ENCODE measurements around the gene KRT7.
A peak's percentile ranks its signal among the peaks of the same experiment; 100 is the strongest.

Gene KRT7

DNA sequence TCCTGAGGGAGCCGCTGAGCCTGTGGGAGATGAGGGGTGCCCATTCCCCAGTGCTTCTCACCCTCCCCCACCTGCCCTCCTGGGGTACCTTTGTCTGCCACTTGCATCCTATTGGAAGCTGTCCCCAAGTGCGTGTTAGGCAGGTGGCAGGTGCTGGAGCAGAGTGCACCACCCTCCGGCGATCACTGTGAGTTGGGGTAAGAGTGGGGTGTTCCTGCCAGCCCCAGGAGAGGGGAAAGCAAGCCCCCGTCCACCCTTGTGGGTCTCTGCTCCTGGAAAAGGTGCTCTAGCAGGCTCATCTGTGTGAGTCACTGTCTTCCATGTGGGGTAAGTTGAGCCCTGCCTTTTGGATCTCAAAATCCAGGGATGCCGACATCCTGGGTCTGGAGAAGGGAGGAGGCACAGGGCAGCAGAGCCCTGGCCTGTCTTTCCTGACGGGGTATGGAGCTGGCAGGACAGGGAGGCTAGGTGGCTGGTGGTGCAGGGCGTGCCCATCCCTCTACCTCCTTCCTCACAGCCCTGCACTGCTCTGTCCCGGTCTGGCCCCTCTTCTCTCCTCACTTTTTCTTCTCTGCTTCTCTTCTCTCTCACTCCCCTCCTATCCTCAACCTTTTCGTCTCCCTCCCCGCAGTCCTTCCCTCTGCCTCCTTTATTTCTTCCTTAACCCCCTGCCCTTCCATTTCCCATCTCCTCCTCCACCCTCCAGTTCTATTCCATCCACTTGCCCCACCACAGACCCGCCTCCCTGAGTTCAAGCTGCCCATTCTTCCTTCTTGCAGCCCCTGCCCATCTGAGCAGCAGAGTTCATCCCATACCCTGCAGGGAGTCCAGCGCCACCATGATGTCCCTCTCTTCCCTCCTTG, 20.1 kb upstream of the KRT7 start:
- TF ChIP-seq POLR2AphosphoS5 (IDR thresholded peaks at IDR 0.05; ENCODE audit: low read depth, low read length) (no peak), TAF1 (IDR thresholded peaks at IDR 0.05; ENCODE audit: borderline replicate concordance, insufficient read depth, low read length) (no peak), FOXP2 (optimal IDR thresholded peaks at IDR 0.05; ENCODE audit: borderline replicate concordance, extremely low read depth, extremely low read length, insufficient read depth) (no peak), REST (IDR thresholded peaks at IDR 0.05; ENCODE audit: insufficient read depth in 1 of 2, low read depth in 2 of 2, low read length in 2 of 2) (no peak)

DNA sequence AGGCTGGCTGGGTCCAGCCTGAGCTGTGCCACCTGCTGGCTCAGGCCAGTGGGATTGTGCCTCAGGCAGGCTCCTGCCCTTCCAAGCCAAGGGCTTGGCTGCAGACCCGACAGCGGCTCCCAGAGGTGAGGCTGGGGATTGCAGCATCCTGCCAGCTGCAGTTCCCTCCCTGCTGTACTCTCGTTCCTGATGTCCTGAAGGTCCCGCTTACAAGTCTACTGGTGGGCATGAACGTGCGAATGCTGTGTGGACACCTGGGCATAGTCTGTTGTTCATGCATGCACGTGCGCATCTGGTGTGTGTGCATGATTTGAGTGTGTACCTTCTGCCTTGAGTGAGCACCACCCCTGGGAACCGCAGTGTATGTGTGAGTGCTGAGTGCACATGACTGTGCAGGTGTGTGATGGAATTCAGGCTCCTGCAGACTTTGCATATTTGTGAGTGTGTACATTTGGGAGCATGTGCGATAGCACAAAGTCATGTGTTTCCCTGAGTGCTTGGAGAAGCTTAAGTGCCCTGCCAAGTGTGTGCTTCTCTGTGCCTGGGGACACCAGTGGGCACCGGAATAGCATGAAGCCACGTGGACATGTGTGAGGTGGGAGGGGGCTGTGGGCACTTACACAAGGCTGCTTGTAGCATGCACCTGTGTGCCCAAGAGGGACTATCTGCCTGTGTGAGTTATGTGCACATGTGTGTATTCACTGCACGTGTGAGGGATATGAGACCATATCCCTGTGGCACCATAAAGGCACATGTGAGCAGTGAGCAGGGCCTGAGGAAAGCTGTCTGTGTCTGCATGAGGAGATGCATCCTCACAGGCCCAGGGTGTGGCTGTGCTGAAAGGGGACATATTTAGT, 19.3 kb upstream of the KRT7 start:
- TF ChIP-seq TAF1 (IDR thresholded peaks at IDR 0.05; ENCODE audit: borderline replicate concordance, insufficient read depth, low read length), result no peak
- TF ChIP-seq REST (IDR thresholded peaks at IDR 0.05; ENCODE audit: insufficient read depth in 1 of 2, low read depth in 2 of 2, low read length in 2 of 2), result 0 out of 4 replicates have a peak, but pooled peaks of 1 of the 2 experiments have one; percentile 39
- peak; percentile 66 for TF ChIP-seq FOXP2 (optimal IDR thresholded peaks at IDR 0.05; ENCODE audit: borderline replicate concordance, extremely low read depth, extremely low read length, insufficient read depth)

DNA sequence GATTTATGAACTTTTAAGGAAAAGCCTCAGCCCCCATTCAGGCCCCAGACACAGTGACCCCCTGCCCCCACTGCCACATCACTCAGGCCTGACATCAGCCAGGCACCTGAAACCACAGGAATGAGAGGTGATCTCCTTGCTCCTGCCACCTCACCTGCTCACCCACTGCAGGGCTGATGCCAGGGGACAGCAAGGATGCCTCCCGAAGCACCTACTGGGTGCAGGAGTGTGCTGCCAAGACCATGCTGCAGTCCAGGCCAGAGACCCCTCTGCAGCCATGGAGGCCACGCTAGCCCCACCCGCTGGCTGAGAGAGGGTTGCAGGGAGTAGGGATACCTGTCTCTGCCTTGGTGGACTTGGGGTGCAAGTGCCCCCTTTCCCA, 18.6 kb upstream of the KRT7 start:
- TF ChIP-seq POLR2AphosphoS5 (IDR thresholded peaks at IDR 0.05; ENCODE audit: low read depth, low read length), result no peak
- TF ChIP-seq REST (IDR thresholded peaks at IDR 0.05; ENCODE audit: insufficient read depth in 1 of 2, low read depth in 2 of 2, low read length in 2 of 2), result no peak
- no peak for TF ChIP-seq TAF1 (IDR thresholded peaks at IDR 0.05; ENCODE audit: borderline replicate concordance, insufficient read depth, low read length)
- no peak for TF ChIP-seq SIN3A (IDR thresholded peaks at IDR 0.05; ENCODE audit: borderline replicate concordance, insufficient read depth, low read length)
- TF ChIP-seq FOXP2 (optimal IDR thresholded peaks at IDR 0.05; ENCODE audit: borderline replicate concordance, extremely low read depth, extremely low read length, insufficient read depth), result no peak

GRCh38 chr12:52215587-52216031, 17.4 kb upstream of the KRT7 start:
- no peak for TF ChIP-seq TAF1 (IDR thresholded peaks at IDR 0.05; ENCODE audit: borderline replicate concordance, insufficient read depth, low read length)

DNA sequence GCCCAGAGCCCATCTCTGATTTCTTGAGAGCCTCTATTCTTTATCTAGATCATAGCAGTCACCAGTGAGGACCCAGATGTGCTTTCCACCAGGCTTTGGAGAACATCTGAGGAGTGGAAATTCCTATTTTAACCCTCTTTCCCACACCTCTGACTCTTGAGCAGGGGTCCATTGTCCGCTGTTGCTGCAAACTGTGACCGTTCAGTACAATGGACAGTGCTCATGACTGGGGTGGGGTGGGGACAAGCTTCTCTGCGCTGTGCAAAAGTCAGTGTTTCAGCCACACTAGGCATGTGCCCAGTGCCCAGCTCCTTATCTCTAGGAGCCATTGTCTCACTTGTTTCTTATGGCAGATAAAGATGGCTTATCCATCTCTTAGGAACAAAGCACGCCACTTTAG, 16.9 kb upstream of the KRT7 start:
- TF ChIP-seq REST (IDR thresholded peaks at IDR 0.05; ENCODE audit: insufficient read depth in 1 of 2, low read depth in 2 of 2, low read length in 2 of 2) (peak; percentile 87 to 95), FOXP2 (optimal IDR thresholded peaks at IDR 0.05; ENCODE audit: borderline replicate concordance, extremely low read depth, extremely low read length, insufficient read depth) (no peak), SIN3A (IDR thresholded peaks at IDR 0.05; ENCODE audit: borderline replicate concordance, insufficient read depth, low read length) (no peak)
